Suppressor macrophage treated with lipopolysaccharide for 1 hour (primary cell): ENCODE results near the gene SLC46A2.

ENCODE experiments used
- DNase-seq, 3 donors: peaks; one replicate each; pipeline ENCODE4 v3.0.0-alpha.2; 2020 to 2022

SLC46A2 gene

GRCh38 chr9:112885324-112885723 is 5.4 kb downstream of the SLC46A2 start:
- DNase-seq, result no peak

- DNase-seq, result no peak
These were observed 6.0 kb downstream of the SLC46A2 start for GRCh38 chr9:112884721-112885120.

- DNase-seq, result no peak
These were observed 6.6 kb downstream of the SLC46A2 start for GRCh38 chr9:112884101-112884500.

GRCh38 chr9:112881331-112881730 is 9.3 kb downstream of the SLC46A2 start:
- peak; percentile 78 to 88 (median 83) for DNase-seq

GRCh38 chr9:112880650-112881049 is 10.0 kb downstream of the SLC46A2 start:
- DNase-seq, result peak; percentile 35 to 55 (median 38)

- DNase-seq, result no peak
These were observed 11.9 kb downstream of the SLC46A2 start for GRCh38 chr9:112878752-112879151.

GRCh38 chr9:112873773-112874405 is 16.8 kb downstream of the SLC46A2 start:
- DNase-seq, result no peak

- DNase-seq, result no peak
These were observed 18.7 kb downstream of the SLC46A2 start for GRCh38 chr9:112872019-112872418.

GRCh38 chr9:112870556-112870955 is 20.1 kb downstream of the SLC46A2 start:
- no peak for DNase-seq

- no peak for DNase-seq
These were observed 20.8 kb downstream of the SLC46A2 start for GRCh38 chr9:112869917-112870316.

GRCh38 chr9:112869041-112869529 is 21.6 kb downstream of the SLC46A2 start:
- no peak for DNase-seq

GRCh38 chr9:112868461-112868860 is 22.2 kb downstream of the SLC46A2 start:
- no peak for DNase-seq

- DNase-seq, result peak; percentile 91 to 92 (median 92)
These were observed 23.2 kb downstream of the SLC46A2 start for GRCh38 chr9:112867275-112867991.

- peak in 2 of 3 donors; percentile 32 to 33 for DNase-seq
These were observed 23.9 kb downstream of the SLC46A2 start for GRCh38 chr9:112866662-112867274.

- DNase-seq, result no peak
These were observed 25.7 kb downstream of the SLC46A2 start for GRCh38 chr9:112864982-112865381.

- DNase-seq, result peak; percentile 55 to 72 (median 64)
These were observed 26.3 kb downstream of the SLC46A2 start for GRCh38 chr9:112864403-112864802.

GRCh38 chr9:112863746-112864145 is 26.9 kb downstream of the SLC46A2 start:
- DNase-seq, result peak in 2 of 3 donors; percentile 69 to 74

- peak; percentile 79 to 92 (median 92) for DNase-seq
These were observed 27.5 kb downstream of the SLC46A2 start for GRCh38 chr9:112863214-112863613.

GRCh38 chr9:112861638-112862555 is 28.8 kb downstream of the SLC46A2 start:
- DNase-seq, result peak; percentile 91 to 95 (median 94)

- no peak for DNase-seq
These were observed 29.5 kb downstream of the SLC46A2 start for GRCh38 chr9:112861155-112861554.

- DNase-seq, result peak in 1 of 3 donors; percentile 37
These were observed 30.2 kb downstream of the SLC46A2 start for GRCh38 chr9:112860451-112860850.

- DNase-seq, result peak; percentile 90 to 94 (median 92)
These were observed 32.0 kb downstream of the SLC46A2 start for GRCh38 chr9:112858625-112859147.
